Omental fat pad (tissue), 4 donors: ENCODE measurements around the gene TRIOBP. TPM values are rescaled to one million over a fixed set of nuclear protein-coding genes. Genes with fewer than 3 reads are reported as not detected.

Experiments
- ATAC-seq: fragments of 150-250 bp; one replicate; pipeline ENCODE4 v1.9.1; 2016; ENCODE audit warnings: mild to moderate bottlenecking, moderate library complexity; ENCODE audit not compliant: low FRiP score
- DNase-seq: peaks from one replicate; pipeline ENCODE4 v3.0.0-alpha.2; 2019; ENCODE audit warnings: low spot score
- total RNA-seq, 4 donors: library from RNA; depleted of rRNA; stranded (reverse); fragments of >200 nt; gene quantifications; one replicate each; pipeline ENCODE4 v1.1.0, GENCODE V29; 2016
- TF ChIP-seq, protein P1 (sequence below), 3 donors: fragments of 450-650 bp; IDR thresholded peaks; one replicate each; pipeline ENCODE4 v1.5.1; 2016 to 2017; ENCODE audit warnings: antibody characterized with exemption in 3 of 3, mild to moderate bottlenecking in 3 of 3, moderate library complexity in 2 of 3

The TRIOBP gene
- total RNA-seq, 4 donors from 2014 or later = 79.2 to 179 (median 82.8) TPM

DNA sequence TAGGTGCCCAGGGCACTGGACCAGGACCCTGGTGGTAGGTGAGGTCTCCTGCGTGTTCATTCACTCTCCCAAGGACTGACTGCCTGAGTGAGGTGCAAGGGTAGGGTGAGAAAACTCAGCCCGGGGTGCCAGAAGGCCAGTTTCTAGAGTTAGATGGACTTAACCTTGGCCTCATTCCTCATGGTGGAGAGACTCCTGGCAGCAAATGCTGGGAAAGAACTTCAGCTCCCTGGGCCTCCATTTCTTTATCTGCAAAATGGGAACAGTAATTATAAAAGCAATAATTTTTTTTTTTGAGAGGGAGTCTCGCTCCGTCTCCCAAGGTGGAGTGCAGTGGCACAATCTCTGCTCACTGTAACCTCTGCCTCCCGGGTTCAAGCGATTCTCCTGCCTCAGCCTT is 47.7 kb downstream of the TRIOBP start:
- TF ChIP-seq, protein P1, sequence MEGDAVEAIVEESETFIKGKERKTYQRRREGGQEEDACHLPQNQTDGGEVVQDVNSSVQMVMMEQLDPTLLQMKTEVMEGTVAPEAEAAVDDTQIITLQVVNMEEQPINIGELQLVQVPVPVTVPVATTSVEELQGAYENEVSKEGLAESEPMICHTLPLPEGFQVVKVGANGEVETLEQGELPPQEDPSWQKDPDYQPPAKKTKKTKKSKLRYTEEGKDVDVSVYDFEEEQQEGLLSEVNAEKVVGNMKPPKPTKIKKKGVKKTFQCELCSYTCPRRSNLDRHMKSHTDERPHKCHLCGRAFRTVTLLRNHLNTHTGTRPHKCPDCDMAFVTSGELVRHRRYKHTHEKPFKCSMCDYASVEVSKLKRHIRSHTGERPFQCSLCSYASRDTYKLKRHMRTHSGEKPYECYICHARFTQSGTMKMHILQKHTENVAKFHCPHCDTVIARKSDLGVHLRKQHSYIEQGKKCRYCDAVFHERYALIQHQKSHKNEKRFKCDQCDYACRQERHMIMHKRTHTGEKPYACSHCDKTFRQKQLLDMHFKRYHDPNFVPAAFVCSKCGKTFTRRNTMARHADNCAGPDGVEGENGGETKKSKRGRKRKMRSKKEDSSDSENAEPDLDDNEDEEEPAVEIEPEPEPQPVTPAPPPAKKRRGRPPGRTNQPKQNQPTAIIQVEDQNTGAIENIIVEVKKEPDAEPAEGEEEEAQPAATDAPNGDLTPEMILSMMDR (IDR thresholded peaks at IDR 0.05) = no peak
- ATAC-seq = no peak
- no peak for DNase-seq

GRCh38 chr22:37745548-37746365 is 48.9 kb downstream of the TRIOBP start:
- TF ChIP-seq, protein P1 (IDR thresholded peaks at IDR 0.05) = no peak
- ATAC-seq (peak; percentile 66), DNase-seq (peak; percentile 60)

DNA sequence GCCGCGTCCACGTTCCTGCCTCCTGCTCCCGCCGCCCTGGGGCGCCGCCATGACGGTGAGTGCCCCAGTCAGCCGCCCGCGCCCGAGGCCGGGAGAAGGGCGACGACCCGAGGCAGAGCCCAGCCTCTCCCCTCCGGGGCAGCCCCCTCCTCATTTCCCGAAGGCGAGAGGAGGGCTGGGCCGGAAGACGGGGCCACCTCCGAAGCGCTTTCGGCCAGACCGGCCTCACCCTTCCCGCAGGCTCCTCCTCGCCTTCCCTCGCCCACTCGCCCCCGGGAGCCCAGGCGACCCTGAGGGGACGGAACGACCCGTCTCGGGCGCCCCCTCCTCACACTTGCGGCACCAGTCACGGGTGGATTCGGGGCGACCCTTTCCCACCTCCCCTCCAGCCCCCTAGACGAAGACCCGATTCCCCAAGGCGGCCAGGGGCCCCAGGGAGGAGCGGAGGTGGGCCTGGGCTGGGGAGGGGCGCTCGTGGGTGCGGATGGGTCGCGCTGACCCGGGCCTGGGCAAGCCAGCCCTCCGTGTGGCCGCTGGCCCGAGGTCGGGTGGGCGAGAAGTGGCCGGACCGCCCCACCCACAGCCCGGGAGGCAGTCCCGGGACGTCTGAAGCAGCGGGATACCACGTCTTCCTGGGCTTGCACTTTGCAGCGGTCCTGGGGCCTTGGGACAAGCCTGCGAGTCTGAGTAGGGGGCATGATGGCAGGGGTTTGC is 49.7 kb downstream of the TRIOBP start:
- DNase-seq = no peak
- ATAC-seq = no peak
- TF ChIP-seq, protein P1 (IDR thresholded peaks at IDR 0.05) = no peak

DNA sequence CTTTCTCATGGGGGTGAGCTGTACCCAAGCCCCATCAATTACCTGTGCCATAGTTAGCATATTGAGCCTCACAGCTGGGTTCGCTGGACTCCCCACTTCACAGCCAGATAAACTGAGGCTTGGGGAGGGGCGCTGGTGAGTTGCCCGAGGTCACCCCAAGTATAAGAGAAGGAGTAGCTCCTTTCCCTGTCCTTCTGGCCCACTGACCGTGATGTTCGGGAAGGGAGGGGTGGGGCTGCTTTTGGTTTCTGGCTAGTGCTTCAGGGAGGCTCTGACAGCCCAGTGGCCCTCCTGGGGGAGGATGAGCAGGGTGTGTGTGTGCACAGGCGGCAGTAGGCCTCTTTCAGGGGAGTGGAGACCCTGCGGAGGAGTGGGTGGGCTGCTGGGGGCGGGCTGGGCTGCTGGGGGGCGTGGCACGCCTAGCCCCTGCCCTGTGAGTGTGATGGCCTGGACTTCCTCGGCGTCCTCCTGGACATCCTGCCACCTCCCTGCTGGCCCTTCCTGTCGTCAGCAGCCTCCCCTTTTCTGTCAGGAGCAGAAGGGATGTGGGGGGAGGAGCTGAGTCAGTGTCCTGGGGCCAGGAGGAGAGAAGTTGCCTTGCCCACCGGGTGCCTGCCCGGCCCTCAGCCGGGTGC is 50.3 kb downstream of the TRIOBP start:
- TF ChIP-seq, protein P1 (IDR thresholded peaks at IDR 0.05) = no peak
- DNase-seq (no peak), ATAC-seq (peak; percentile 31)

DNA sequence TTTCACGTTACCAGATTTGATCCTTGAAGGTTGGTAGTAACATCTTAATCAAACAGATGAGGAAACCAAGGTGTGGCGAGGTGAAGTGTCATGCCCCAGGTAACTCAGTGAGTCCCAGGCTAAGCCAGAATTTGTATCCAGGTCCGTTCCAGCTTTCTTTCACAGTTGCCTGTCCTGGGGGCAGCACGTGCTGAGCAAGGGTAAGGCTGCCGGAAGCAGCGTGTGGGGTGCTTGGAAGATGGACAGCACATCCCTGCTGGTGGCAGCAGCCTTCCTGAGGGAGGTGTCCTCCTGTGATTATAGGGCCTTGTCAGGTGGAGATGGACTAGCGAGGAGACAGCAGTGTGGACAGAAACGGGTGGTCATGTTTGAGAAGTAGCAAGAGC is 50.9 kb downstream of the TRIOBP start:
- no peak for DNase-seq
- ATAC-seq = no peak
- TF ChIP-seq, protein P1 (IDR thresholded peaks at IDR 0.05) = no peak

DNA sequence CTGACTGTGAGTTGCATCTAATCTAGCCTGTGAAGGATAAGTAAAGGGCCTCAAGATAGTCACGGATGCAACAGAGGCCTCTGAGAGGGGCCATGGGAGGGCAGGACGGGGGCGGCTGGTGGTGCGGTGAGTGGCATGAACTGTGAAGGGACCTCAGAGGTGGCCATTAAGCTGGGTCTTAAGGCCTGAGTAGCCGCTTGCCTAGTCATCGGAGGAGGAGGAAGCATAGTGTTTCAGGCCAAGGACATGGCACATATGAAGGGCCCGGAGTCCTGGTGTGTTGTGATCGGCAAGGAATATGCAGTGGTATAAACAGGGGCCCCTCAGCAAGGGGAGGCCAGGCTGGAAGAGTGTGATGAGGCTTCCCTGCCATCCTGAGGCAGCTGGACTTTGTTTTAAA is 51.8 kb downstream of the TRIOBP start:
- no peak for ATAC-seq
- no peak for DNase-seq
- TF ChIP-seq, protein P1 (IDR thresholded peaks at IDR 0.05) = no peak
